Epithelial cell of esophagus (primary cell): ENCODE measurements around the gene DPM3.
A peak's percentile ranks its signal among the peaks of the same experiment; 100 is the strongest.
"Not testable (repeated sequence)": the region's sequence is repeated elsewhere in the genome, so short reads cannot be mapped to it uniquely, and the experiment has no call there.

Experiments used
- DNase-seq: peaks from one replicate; pipeline ENCODE4 v3.0.0; 2010; ENCODE audit warnings: low read depth
- H3K4me3 ChIP-seq: 2 replicates; pipeline ENCODE4 v1.5.1; 2011; ENCODE audit warnings: mild to moderate bottlenecking, low read length, control low read depth
- CTCF ChIP-seq: IDR thresholded peaks from 2 replicates; pipeline ENCODE4 v1.5.1; 2011; ENCODE audit warnings: low read depth, mild to moderate bottlenecking, low read length, control low read depth, inconsistent platforms; ENCODE audit not compliant: insufficient read depth; ENCODE audit errors: missing control alignments

DPM3 gene, protein sequence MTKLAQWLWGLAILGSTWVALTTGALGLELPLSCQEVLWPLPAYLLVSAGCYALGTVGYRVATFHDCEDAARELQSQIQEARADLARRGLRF

GRCh38 chr1:155139895-155140629 is at the start of gene DPM3:
Gene DPM3, minus strand, starts transcription at chr1:155140531. Its CDS starts 291 bp downstream, at chr1:155140240.
- DNase-seq: peak; percentile 86
- peak within 1 kb of the TSS; percentile 88 for H3K4me3 ChIP-seq
- TF ChIP-seq CTCF: no peak

GRCh38 chr1:155189926-155190325 is 49.6 kb upstream of the DPM3 start:
- not testable (repeated sequence) for H3K4me3 ChIP-seq, DNase-seq

DNA sequence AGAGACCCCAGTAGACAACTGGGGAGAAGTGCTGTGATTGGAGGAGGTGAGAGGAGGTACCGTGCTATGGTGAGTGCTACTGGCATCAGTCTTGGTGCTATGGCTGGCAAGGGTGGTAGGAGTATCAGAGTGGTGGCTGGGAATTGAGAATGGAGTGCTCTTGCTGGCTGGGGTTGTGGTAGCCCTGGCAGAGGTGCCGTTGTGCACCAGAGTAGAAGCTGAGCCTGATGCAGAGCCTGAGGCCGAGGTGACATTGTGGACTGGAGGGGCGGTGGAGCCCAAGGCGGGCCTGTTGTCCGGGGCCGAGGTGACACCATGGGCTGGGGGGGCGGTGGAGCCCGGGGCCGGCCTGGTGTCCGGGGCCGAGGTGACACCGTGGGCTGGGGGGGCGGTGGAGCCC is 47.9 kb upstream of the DPM3 start:
- no peak for TF ChIP-seq CTCF
- DNase-seq: no peak
- H3K4me3 ChIP-seq: no peak overlapping the region

DNA sequence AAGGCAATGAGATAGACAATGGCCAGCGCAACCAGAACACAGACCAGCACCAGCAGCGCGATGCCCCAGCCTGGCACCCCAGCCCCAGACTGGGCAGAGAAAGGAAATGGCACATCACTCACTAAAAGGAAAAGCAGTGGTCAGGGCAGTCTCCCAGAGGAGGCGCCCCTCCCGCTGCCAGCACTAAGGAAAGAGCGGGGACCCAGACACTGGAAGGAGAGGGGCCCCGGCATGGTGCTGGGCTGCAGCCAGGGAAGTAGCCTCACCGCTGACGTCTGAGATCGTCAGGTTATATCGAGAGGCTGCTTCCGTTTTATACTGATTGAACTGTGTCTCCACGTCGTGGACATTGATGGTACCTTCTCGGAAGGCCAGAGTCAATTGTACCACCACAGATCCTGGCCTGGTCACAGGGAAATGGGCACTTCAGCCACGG is 47.1 kb upstream of the DPM3 start:
- no peak overlapping the region for H3K4me3 ChIP-seq
- DNase-seq: no peak
- TF ChIP-seq CTCF: no peak

- no peak for DNase-seq
- H3K4me3 ChIP-seq: no peak overlapping the region
- TF ChIP-seq CTCF: no peak
These were observed 46.6 kb upstream of the DPM3 start for GRCh38 chr1:155186794-155187455.

DNA sequence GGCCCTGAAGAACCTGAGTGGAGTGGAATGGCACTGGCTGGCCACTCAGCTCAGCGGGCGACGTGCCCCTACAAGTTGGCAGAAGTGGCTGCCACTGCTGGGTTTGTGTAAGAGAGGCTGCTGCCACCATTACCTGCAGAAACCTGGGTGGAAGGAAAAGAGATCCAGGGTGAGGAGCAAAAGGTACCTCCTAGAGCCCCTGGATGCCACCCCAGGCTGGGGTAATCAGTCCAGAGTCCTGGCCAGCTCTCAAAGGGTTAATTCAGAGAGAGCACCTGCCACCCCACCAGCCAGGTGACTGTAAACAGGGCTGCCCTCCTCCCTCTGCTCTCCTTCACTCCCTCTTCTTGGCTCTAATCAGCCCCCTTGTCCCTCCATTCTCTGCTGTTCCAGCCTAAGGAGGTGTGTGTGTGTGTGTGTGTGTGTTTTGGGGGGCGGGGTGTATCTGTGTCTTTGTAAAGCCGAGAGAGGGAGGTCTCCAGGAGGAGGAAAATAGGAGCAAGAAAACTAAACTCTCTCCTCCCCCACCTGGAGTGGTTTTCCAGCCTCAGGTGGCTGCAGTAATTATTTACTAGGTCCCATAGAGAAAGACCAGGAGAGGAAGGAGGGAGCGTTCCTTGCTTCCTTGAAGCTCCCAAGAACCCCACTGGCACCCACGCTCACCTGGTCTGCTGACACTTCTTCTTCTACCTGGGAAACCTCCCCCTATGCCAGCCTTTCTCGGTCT is 45.9 kb upstream of the DPM3 start:
- DNase-seq: no peak
- H3K4me3 ChIP-seq: no peak overlapping the region
- no peak for TF ChIP-seq CTCF

GRCh38 chr1:155185783-155186066 is 45.4 kb upstream of the DPM3 start:
- no peak overlapping the region for H3K4me3 ChIP-seq
- DNase-seq: no peak
- no peak for TF ChIP-seq CTCF
